Activated CD4-positive, alpha-beta T cell treated with anti-CD3 and anti-CD28 coated beads for 24 hours (primary cell): ENCODE results near the gene AADACL4.
"Not testable (repeated sequence)": the region's sequence is repeated elsewhere in the genome, so short reads cannot be mapped to it uniquely, and the experiment has no call there.

Source experiments
- DNase-seq, 2 donors: peaks; one replicate each; pipeline ENCODE4 v3.0.0-alpha.2; 2020; ENCODE audit warnings: low read depth in 2 of 2

The AADACL4 gene

GRCh38 chr1:12712076-12712475 is 68.2 kb downstream of the AADACL4 start:
- DNase-seq, result no peak

GRCh38 chr1:12712929-12713328 is 69.0 kb downstream of the AADACL4 start:
- no peak for DNase-seq

- DNase-seq, result not testable (repeated sequence)
These were observed 69.8 kb downstream of the AADACL4 start for GRCh38 chr1:12713651-12714050.

GRCh38 chr1:12714710-12715475 is 71.0 kb downstream of the AADACL4 start:
- no peak for DNase-seq

- no peak for DNase-seq
These were observed 72.1 kb downstream of the AADACL4 start, which contains the start of gene AADACL3 for GRCh38 chr1:12715896-12716437. Gene AADACL3, plus strand, starts transcription at chr1:12716110. Its CDS starts 67 bp downstream, at chr1:12716177.
